HTERT RPE-1 (cell line): Measurements from ENCODE around the gene KCNB1.

ENCODE experiments used
- in situ Hi-C: fragments of 300-500 bp; cut with MboI; formaldehyde crosslinking; loops from 4 replicates; pipeline ENCODE4 v1.14.3; 2020; ENCODE audit warnings: low sequenced_read_pairs

KCNB1 gene

GRCh38 chr20:49471397-49471796, 11.1 kb downstream of the KCNB1 start:
- in situ Hi-C loops, result no loop called here

DNA sequence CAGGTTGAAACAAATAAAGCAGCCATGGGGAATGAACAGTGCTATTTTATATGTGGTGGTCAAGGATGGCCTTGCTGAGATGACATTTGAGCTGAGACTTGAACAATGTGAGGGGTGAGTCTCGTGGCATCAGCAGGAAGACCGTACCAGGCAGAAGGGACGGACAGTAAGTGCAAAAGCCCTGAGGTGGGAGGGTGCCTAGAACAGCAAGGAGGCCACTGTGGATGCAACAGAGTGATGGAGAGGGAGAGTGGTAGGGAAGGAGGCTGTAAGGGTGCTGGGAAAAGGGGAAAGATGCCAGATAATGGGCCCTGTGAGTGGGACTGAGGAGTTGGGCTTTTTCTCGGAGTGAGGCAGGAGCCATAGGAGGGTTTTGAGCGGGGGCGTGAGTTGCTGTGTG, 11.5 kb downstream of the KCNB1 start:
- in situ Hi-C loops, result no loop called here

GRCh38 chr20:49469060-49469459, 13.4 kb downstream of the KCNB1 start:
- in situ Hi-C loops, result no loop called here

DNA sequence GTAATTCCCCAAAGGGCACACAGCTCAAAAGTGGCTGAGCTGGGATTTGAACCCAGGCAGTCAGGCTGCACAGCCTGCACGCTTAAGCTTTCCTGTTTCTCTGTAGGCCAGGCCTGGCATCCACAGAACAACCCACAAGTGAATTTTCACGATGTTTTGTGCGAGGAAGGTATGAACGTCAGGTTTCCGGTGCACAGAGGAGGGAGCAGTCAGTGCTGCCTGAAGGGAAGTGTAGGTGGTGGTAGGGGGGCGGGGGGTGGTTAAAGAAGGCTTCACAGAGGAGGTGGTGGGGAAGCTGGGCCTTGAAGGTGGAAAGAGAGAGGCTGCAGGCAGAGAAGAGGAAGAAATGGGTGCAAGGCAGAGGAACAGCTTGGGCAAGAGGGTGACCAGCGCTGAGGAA, 14.1 kb downstream of the KCNB1 start:
- in situ Hi-C loops, result no loop called here

- in situ Hi-C loops, result no loop called here
Measured at GRCh38 chr20:49466114-49466912, 16.2 kb downstream of the KCNB1 start.

DNA sequence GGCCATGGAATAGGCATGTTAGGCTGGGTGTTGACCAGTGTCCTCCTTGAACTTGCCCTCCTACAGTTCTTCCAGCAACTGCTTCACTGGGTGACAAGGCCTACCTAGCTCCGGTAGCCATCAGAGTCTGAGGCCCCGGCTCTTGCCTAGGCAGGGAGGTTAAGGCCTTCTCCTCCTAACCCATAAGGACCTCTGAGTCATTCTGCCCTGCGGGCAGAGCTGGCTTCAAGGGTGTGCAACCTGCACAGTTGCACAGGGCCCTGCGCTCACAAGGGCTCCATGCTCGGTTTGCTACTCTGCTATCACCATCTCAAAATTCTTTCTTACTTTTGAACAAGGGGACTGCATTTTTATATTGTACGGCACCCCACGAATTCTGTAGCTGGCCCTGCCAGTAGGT, 17.9 kb downstream of the KCNB1 start:
- in situ Hi-C loops, result no loop called here

DNA sequence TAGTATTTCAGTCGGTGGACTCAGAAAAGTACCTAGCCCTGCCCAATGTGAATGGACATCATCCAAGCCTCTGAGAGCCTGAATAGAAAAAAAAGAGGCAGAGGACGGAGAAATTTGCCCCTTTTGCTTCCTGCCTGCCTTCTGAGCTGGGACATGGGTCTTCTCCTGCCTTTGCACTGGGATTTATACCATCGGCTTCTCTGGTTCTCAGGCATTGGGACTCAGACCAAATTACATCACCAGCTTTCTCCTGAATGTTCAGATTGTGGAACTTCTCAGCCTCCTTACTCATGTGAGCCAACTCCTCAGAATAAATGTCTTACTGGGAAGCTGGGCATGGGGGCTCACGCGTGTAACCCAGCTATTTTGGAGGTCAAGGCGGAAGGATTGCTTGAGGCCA, 19.8 kb downstream of the KCNB1 start:
- in situ Hi-C loops, result no loop called here

- in situ Hi-C loops, result no loop called here
Measured at GRCh38 chr20:49461894-49462620, 20.4 kb downstream of the KCNB1 start.

- in situ Hi-C loops, result no loop called here
Measured at GRCh38 chr20:49460916-49461315, 21.6 kb downstream of the KCNB1 start.

GRCh38 chr20:49460131-49460530, 22.3 kb downstream of the KCNB1 start:
- in situ Hi-C loops, result no loop called here

- in situ Hi-C loops, result no loop called here
Measured at GRCh38 chr20:49459684-49460083, 22.8 kb downstream of the KCNB1 start.

GRCh38 chr20:49457444-49457843, 25.0 kb downstream of the KCNB1 start:
- in situ Hi-C loops, result no loop called here

DNA sequence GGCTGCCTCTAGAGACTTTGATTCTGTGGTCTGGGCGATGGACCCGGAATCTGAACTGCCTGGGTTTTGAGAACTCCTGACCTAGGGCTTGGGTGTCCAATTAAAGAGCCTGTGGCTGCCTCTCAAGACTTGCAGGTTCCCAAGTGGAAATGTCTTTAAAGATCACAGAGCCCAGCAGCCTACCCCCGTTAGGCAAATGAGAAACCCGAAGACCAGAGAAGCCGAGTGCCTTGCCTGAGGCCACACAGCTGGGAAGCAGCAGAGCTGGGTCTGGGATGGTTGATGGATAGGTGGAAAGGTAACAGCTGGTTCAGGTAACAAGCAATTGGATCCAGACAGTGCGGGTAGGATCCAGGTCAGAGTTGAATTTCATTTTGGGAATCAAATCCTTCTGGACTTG, 25.8 kb downstream of the KCNB1 start:
- in situ Hi-C loops, result no loop called here

DNA sequence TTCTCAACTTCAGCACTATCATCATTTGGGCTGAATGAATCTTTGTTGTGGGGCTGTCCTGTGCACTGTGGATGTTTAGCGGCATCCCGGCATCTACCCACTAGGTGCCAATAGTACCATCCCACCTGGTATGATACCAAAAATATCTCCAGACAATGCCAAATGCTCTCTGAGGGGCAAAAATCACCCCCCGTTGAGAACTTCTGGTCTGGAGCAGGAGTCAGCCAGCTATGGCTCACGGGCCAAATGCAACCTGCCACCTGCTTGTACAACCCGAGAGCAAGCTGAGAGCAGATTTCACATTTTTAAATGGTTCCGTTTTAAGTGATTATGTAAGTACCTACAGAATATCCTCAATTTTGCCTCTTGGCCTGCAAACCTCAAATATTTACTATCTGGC, 26.8 kb downstream of the KCNB1 start:
- in situ Hi-C loops, result no loop called here

- in situ Hi-C loops, result no loop called here
Measured at GRCh38 chr20:49452011-49452482, 30.4 kb downstream of the KCNB1 start.

DNA sequence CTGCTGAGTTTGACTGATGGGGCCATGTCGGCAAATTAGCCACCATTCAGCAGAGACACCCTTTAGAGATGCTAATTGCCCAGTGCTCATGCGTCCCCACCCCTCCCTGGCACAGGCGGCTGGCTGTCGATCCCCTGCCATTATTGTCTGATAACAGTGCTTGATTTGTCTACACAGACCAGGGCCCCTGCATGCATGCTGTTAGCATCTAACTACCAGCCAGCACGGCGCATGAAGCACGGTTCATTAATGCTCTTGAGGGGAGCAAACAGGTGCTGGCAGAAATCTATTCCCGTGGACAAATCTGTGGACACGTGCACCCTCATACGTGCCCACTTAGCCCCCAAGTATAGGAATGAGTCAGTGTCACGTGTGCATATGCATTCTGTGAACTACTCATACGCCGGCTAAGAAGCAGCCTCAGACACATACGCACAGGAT, 32.2 kb downstream of the KCNB1 start:
- in situ Hi-C loops, result no loop called here

DNA sequence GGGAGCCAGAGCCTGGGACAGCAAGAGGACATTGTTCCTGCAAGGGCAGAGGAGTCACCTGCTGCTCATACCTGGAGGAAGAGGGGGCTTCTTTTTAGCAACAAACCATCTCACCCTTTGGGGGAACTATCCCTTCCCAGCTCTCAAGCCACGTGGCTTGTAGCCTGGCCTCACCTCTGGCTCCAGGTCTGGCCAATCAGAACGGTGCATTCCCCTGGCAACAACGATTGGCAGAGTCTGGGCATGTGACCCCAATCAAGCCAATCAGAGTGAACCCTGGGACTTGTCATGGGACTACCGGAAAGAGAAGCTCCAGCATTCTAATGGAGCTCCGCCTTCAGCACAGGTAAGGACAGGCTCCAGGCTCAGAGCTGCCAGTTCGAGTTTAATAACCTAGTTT, 33.6 kb downstream of the KCNB1 start:
- in situ Hi-C loops, result no loop called here

DNA sequence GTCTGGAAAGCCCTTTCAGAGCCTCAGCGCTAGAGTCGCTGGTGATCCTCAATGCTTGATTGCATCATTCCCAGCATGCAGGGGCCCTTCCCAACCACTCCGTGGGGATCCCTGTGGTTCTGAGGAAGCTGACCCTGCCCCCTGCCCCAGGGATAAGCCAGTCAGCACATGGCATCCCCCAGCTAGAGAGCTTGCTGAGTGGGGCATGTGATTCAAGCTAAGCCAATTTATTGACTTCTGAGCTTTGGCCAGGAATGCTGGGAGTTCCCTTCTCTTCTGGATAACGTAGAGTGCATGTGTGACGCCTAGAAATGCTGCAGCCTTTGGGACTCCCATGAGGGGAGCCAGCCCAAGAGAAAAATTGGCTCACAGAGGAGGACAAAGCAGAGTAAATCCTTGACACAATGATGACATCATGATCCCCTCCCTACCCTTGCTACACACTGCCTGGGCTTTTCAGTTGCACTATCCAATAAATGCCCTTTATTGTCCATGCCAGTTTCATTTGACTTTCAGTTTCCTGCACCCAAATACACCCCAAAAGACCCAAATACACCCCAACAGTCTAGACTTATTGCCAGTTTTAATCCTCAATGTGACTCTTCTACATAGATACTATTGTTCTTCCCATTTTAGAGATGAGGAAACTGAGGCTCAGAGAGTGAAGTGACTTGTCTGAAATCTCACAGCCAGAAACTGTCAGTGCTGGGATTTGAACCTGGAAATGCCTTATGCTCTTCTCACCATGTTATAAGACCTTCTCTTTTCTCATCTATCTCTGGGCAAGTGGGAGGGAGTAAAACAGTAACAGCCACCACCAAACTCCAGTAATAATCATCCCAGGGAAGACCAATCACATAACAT, 34.3 kb downstream of the KCNB1 start:
- in situ Hi-C loops, result no loop called here

DNA sequence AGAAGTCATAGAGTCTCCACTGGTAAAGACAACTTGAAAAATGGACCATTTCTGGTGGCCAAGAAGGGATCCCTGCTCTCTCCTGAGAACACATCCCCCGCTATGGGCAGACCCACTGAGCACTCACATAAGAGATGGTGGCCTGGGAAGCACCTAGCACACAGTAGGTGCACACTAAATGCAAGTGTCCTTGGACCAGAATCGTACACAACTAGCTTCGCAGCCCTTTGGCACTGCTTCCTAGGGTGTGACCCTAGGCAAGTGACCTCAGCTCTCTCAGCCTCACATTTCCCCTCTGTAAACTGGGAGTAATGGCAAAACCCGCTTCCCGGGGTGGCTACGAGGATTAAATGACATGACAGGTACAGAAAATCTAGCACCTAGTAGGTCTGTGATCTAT, 35.1 kb downstream of the KCNB1 start:
- in situ Hi-C loops, result no loop called here

- in situ Hi-C loops, result no loop called here
Measured at GRCh38 chr20:49446808-49447207, 35.7 kb downstream of the KCNB1 start.

DNA sequence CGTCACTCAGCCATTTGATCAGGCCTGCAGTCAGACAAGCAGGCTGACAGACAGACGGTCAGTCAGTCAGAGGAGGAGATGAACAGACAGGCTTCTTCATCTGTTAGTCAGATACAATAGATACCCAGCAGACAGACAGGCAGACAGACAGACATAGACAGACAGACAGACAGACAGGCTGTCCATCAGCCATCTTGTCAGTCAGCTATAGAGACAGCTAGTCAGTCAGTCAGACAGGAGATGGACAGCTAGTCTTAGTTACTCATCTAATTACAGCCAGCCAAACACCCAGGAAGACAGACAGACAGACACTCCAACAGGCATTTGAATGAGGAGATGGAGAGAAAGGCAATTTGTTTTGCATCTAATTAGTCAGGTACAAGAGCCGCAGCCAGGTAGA, 36.4 kb downstream of the KCNB1 start:
- in situ Hi-C loops, result no loop called here
